Measurements from ENCODE around the gene SART1.

GRCh38 chr11:65979261-65979759, 17.8 kb downstream of the SART1 start:
- TF ChIP-seq CTCF (IDR thresholded peaks at IDR 0.05) (no peak), POLR2AphosphoS5 (IDR thresholded peaks at IDR 0.05) (no peak), POLR2A (IDR thresholded peaks at IDR 0.05) (no peak)
